Activated T-cell treated with anti-CD3 and anti-CD28 coated beads, Interleukin-2, amount 50 U/mL, for 72 hours (primary cell): Measurements from ENCODE around the gene SPAG9. TPM values are rescaled to one million over a fixed set of nuclear protein-coding genes. Genes with fewer than 3 reads are reported as not detected.
A peak's percentile ranks its signal among the peaks of the same experiment; 100 is the strongest.

Experiments used
- ATAC-seq, 2 donors: fragments of 150-1000 bp; cut with Tn5 transposase; replicated peaks in 1 of 2; 2 replicates each; pipeline ENCODE4 v1.10.0; 2021; ENCODE audit warnings: moderate library complexity in 2 of 2, mild to moderate bottlenecking in 1 of 2
- DNase-seq, 2 donors: peaks; one replicate each; pipeline ENCODE4 v3.0.0; 2021 to 2022; ENCODE audit warnings: mixed read lengths in 1 of 2
- H3K27ac Mint-ChIP-seq: one replicate; pipeline ENCODE4 v1.8.0; 2022; ENCODE audit warnings: mild to moderate bottlenecking, moderate library complexity, mixed read lengths
- H3K27me3 Mint-ChIP-seq: one replicate; pipeline ENCODE4 v1.8.0; 2022; ENCODE audit warnings: low read depth, mixed read lengths
- H3K36me3 Mint-ChIP-seq, 2 donors: one replicate each; pipeline ENCODE4 v1.8.0; 2022; ENCODE audit warnings: mixed read lengths in 2 of 2, mild to moderate bottlenecking in 1 of 2; ENCODE audit not compliant: insufficient read depth in 2 of 2
- H3K4me1 Mint-ChIP-seq: one replicate; pipeline ENCODE4 v1.8.0; 2022; ENCODE audit warnings: low read depth, mixed read lengths
- H3K4me3 Mint-ChIP-seq, 2 donors: one replicate each; pipeline ENCODE4 v1.8.0; 2022; ENCODE audit warnings: mild to moderate bottlenecking in 2 of 2, mixed read lengths in 2 of 2, moderate library complexity in 2 of 2
- H3K9me3 Mint-ChIP-seq, 2 donors: one replicate each; pipeline ENCODE4 v1.8.0; 2022; ENCODE audit warnings: mixed read lengths in 2 of 2
- total RNA-seq, 2 donors: library from RNA; stranded (reverse); gene quantifications; one replicate each; pipeline ENCODE4 v1.2.3, GENCODE V29; 2022

Gene SPAG9
- total RNA-seq, 2 donors from 2014 or later = 55.0 to 69.8 TPM

- Mint-ChIP-seq H3K4me1 (peaks cover 48% of the 10 kb centered on the region), H3K4me3 (peak overlapping the region; percentile 84 to 88), H3K27me3 (no peaks in the 10 kb centered on the region), H3K27ac (no peak overlapping the region), H3K9me3 (no peaks in the 10 kb centered on the region), H3K36me3 (no peaks in the 10 kb centered on the region)
- DNase-seq (peak; percentile 49 to 54), ATAC-seq (peak; percentile 77 to 82)
Measured at GRCh38 chr17:50931144-50931908, 189.3 kb downstream of the SPAG9 start.

GRCh38 chr17:50928646-50929045 is 192.0 kb downstream of the SPAG9 start:
- Mint-ChIP-seq H3K36me3 (no peaks in the 10 kb centered on the region), H3K27ac (no peak overlapping the region), H3K27me3 (no peaks in the 10 kb centered on the region), H3K4me3 (no peak overlapping the region), H3K9me3 (no peaks in the 10 kb centered on the region), H3K4me1 (peaks cover 52% of the 10 kb centered on the region)
- DNase-seq (no peak), ATAC-seq (no peak)

GRCh38 chr17:50927287-50927686 is 193.4 kb downstream of the SPAG9 start:
- no peak for DNase-seq
- Mint-ChIP-seq H3K27me3 (no peaks in the 10 kb centered on the region), H3K4me1 (peaks cover 52% of the 10 kb centered on the region), H3K27ac (no peak overlapping the region), H3K9me3 (no peaks in the 10 kb centered on the region), H3K36me3 (no peaks in the 10 kb centered on the region), H3K4me3 (no peak overlapping the region)
- ATAC-seq = no peak

- no peaks in the 10 kb centered on the region for H3K9me3 Mint-ChIP-seq
- H3K27me3 Mint-ChIP-seq = no peaks in the 10 kb centered on the region
- no peak overlapping the region for H3K27ac Mint-ChIP-seq
- ATAC-seq (peak; percentile 58 to 63), DNase-seq (peak; percentile 39 to 46)
- peaks cover 45% of the 10 kb centered on the region for H3K4me1 Mint-ChIP-seq
- H3K36me3 Mint-ChIP-seq = no peaks in the 10 kb centered on the region
- H3K4me3 Mint-ChIP-seq = no peak overlapping the region
Measured at GRCh38 chr17:50926523-50926922, 194.1 kb downstream of the SPAG9 start.

- no peaks in the 10 kb centered on the region for H3K27me3 Mint-ChIP-seq
Measured at GRCh38 chr17:50925296-50925891, 195.3 kb downstream of the SPAG9 start.

GRCh38 chr17:50924800-50925199 is 195.9 kb downstream of the SPAG9 start:
- no peak overlapping the region for H3K27ac Mint-ChIP-seq
- H3K36me3 Mint-ChIP-seq = no peaks in the 10 kb centered on the region
- H3K9me3 Mint-ChIP-seq = no peaks in the 10 kb centered on the region

More at GRCh38 chr17:50925296-50925891, 195.3 kb downstream of the SPAG9 start:
- no peak overlapping the region for H3K27ac Mint-ChIP-seq
- ATAC-seq = no peak
- H3K4me1 Mint-ChIP-seq = peaks cover 35% of the 10 kb centered on the region
- H3K4me3 Mint-ChIP-seq = no peak overlapping the region
- no peaks in the 10 kb centered on the region for H3K36me3 Mint-ChIP-seq
- no peaks in the 10 kb centered on the region for H3K9me3 Mint-ChIP-seq
- no peak for DNase-seq

GRCh38 chr17:50924300-50924699 is 196.4 kb downstream of the SPAG9 start:
- Mint-ChIP-seq H3K27ac (no peak overlapping the region), H3K4me3 (no peak overlapping the region), H3K27me3 (no peaks in the 10 kb centered on the region), H3K4me1 (peaks cover 37% of the 10 kb centered on the region), H3K36me3 (no peaks in the 10 kb centered on the region), H3K9me3 (no peaks in the 10 kb centered on the region)
- ATAC-seq (no peak), DNase-seq (no peak)

More at GRCh38 chr17:50924800-50925199, 195.9 kb downstream of the SPAG9 start:
- Mint-ChIP-seq H3K27me3 (no peaks in the 10 kb centered on the region), H3K4me3 (no peak overlapping the region), H3K4me1 (peaks cover 34% of the 10 kb centered on the region)
- ATAC-seq = no peak
- DNase-seq = no peak

- Mint-ChIP-seq H3K27ac (no peak overlapping the region), H3K27me3 (no peaks in the 10 kb centered on the region), H3K4me3 (no peak overlapping the region), H3K36me3 (no peaks in the 10 kb centered on the region), H3K4me1 (peaks cover 44% of the 10 kb centered on the region), H3K9me3 (no peaks in the 10 kb centered on the region)
- DNase-seq (no peak), ATAC-seq (no peak)
Measured at GRCh38 chr17:50923611-50924010, 197.1 kb downstream of the SPAG9 start.

- no peak for DNase-seq
Measured at GRCh38 chr17:50922721-50923405, 197.8 kb downstream of the SPAG9 start.

GRCh38 chr17:50922107-50922506 is 198.6 kb downstream of the SPAG9 start:
- no peak for ATAC-seq
- Mint-ChIP-seq H3K4me1 (peaks cover 41% of the 10 kb centered on the region), H3K27me3 (no peaks in the 10 kb centered on the region), H3K36me3 (no peaks in the 10 kb centered on the region), H3K4me3 (no peak overlapping the region), H3K27ac (no peak overlapping the region), H3K9me3 (no peaks in the 10 kb centered on the region)
- no peak for DNase-seq

More at GRCh38 chr17:50922721-50923405, 197.8 kb downstream of the SPAG9 start:
- Mint-ChIP-seq H3K4me3 (no peak overlapping the region), H3K9me3 (no peaks in the 10 kb centered on the region), H3K4me1 (peaks cover 44% of the 10 kb centered on the region), H3K36me3 (no peaks in the 10 kb centered on the region), H3K27me3 (no peaks in the 10 kb centered on the region), H3K27ac (no peak overlapping the region)
- ATAC-seq = no peak

GRCh38 chr17:50920891-50921586 is 199.6 kb downstream of the SPAG9 start:
- H3K36me3 Mint-ChIP-seq = no peaks in the 10 kb centered on the region
- DNase-seq (no peak), ATAC-seq (no peak)
- no peak overlapping the region for H3K4me3 Mint-ChIP-seq
- no peaks in the 10 kb centered on the region for H3K9me3 Mint-ChIP-seq
- H3K4me1 Mint-ChIP-seq = peaks cover 39% of the 10 kb centered on the region
- H3K27me3 Mint-ChIP-seq = no peaks in the 10 kb centered on the region
- no peak overlapping the region for H3K27ac Mint-ChIP-seq

- Mint-ChIP-seq H3K36me3 (no peaks in the 10 kb centered on the region), H3K9me3 (no peaks in the 10 kb centered on the region), H3K4me3 (no peak overlapping the region), H3K27ac (no peak overlapping the region), H3K4me1 (peaks cover 44% of the 10 kb centered on the region), H3K27me3 (no peaks in the 10 kb centered on the region)
- ATAC-seq (no peak), DNase-seq (no peak)
Measured at GRCh38 chr17:50920041-50920410, 200.6 kb downstream of the SPAG9 start.
